NK-92 (cell line): ENCODE data around the gene SLC4A1.

Source experiments
- DNase-seq: peaks from one replicate; lab custom pipeline; 2025; ENCODE audit not compliant: unreplicated experiment; lab: John Stamatoyannopoulos, UW

SLC4A1 gene

DNA sequence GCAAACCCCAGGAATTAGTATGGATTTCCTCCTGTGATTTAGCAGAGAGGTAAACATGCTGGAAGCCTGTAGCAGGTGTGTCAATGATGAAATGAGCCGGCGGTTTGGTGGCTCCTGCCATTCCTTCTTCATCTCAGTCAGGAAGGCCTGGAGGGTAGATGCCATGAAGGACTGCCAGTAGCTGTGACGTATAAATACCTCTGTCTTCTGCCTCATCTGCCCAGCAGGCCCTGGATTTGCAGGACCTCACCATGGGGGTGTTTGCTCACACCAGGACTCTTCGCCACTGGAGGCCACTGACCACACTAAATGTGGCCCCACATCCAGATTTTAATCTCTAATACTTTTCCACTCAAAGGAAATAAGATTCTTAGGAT lies 16.1 kb upstream of the SLC4A1 start:
- no peak for DNase-seq

DNA sequence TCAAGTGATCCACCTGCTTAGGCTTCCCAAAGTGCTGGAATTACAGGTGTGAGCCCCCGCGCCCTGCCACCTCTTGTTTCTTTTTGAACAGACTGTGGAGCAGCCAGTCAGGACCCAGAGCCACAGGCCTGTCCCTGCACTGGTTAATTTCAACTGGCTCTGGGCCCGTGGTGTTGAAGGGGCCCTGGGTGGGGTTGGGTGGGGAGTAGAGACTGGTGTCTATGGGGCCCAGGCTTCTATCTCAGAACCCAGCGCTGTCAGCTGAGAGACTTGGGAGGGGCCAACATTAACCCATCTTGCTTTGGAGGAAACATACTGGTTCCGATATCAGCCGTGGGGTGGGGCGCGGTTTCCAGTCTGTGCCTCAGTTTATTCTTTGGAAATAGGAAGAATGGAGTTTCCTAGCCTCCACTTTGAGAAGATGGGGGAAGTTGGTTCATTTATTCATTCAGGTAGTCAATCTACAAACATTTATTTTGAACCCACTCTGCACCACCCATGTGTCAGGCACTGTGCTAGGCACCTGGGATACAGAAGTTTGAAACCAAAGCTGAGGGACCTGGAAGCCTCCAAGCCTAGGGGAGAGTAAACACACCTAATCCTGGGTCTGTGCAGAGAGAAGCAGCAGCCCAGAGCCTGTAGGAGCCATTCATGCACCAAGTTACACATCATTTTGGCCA lies 15.5 kb upstream of the SLC4A1 start:
- DNase-seq = no peak

DNA sequence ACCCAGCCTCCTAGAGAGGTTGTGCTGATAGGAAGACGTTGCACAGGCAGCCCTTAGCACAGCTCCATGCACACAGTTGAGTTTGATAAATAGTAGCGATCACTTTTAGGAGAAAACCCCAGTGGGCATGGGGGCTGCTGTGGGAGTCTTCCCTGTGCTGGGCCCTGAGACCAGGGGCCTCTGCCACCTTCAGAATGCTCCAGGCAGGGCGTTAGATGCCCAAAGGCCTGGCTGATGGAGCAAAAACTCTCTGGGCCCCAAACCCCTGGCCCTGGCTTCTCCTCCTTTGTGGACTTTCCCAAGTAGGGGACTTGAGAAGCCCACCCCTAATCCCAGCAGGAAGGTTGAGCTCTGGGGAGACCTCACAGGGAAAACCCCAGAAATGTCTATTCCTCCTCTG lies 14.3 kb upstream of the SLC4A1 start:
- no peak for DNase-seq

DNA sequence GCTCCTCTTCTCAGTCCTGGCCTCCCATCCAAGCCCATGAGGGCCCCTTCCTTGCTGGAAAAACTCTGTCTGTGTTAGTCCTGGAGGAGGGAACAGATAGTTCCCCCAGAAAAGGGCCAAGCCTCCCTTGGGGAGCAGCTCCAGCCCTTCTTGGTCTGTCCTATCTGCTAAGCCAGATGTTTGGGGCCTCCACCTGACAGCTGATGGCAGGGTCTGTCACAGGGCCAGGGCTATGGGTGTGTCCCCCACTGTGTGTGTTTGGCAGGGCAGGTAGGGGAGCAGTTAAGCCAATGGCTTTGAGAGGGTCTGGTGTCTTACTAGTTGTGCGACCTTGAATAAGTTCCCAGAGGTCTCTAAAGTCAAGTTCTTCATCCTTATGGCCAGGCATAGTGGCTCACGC lies 13.6 kb upstream of the SLC4A1 start:
- DNase-seq = no peak

DNA sequence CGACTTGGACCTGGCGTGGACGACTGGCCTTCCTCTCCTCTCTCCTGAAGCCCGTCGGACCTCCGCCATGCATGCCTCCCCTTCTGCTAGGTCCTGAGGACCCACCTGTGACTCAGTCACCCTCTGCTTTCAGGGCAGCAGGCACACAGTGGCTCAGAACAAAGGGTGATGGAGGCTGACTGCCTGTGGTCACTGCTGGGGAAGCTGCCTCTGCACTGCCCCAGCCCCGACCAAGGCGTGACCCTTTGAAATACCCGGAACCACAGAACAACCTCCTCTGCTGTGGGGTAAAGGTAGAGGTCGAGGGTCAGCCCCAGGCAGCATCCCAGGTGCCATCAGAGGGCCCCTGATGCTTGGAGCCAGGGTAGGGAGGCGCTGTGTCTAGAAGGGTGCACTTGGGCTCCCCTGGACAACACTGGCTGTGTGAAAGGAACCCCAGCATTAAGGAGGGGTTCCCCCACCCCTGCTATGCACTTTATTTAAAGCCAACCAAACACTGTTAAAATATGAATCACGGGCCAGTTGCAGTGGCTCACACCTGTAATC lies 12.5 kb upstream of the SLC4A1 start:
- DNase-seq = no peak

DNA sequence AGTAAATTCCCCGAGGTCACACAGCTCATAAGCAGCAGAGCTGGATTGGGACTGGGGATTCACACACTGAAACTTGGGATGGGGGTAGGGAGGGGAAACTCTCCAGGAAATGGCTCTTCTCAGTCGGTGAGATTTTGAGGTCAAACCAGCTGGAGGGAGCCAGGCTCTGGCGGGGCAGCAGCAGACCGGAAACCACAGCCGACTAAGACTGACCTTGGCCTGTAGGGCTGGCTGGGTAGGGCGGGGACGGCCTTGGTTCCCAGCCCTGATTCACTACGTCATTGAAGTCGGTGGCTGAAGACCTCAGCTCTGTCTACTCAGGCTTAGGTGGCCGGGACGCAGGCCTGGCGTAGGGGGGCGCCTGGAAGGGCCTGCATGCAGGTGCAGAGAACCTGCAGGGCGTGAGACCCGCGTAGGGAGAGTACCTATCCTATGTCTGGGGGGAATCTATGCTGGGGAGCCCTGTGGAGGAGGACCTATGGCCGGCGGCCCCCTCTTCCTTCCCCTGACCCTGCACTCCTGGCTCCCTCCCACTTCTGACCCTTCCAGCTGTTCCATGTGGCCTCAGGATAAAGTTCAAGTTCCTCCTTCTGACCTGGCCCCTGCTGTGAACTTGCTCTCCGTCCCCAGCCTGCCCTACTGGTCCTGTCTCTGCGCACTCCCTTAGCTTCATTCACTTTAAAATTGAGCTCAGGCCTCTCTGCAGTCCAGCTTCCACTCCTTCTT lies 11.9 kb upstream of the SLC4A1 start:
- DNase-seq = no peak

DNA sequence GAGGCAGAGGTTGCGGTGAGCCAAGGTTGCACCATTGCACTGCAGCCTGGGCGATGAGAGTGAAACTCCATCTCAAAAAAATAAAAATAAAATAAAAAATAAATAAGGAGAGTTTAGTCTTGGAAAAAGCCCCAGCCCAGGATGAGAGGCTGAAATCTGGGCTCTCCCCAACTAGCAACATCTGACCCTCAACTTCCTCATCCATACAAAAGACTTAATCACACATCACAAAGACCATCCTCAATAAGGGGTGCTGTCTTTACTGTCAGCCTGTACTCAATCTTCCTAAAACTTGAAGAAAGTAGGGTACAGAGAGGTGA lies 11.4 kb upstream of the SLC4A1 start:
- DNase-seq = no peak

DNA sequence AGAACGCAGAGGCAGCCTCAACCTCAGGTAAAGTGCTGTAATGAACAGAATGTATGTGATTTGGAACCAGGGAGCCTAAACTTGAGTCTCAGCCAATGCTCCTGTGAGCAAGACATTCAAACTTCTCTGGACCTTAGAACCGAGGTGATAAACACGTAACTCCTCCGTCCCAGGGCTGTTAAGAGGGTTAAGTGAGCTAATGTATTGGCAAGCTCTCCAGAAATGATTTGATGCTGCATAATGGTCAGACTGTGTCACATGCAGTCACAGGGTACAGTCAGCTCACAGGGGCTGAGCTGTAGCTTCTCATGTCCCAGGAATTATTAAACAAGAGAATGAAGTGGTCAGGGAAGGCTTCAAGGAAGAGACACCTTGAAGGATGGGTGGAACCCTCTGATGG lies 10.0 kb upstream of the SLC4A1 start:
- no peak for DNase-seq

DNA sequence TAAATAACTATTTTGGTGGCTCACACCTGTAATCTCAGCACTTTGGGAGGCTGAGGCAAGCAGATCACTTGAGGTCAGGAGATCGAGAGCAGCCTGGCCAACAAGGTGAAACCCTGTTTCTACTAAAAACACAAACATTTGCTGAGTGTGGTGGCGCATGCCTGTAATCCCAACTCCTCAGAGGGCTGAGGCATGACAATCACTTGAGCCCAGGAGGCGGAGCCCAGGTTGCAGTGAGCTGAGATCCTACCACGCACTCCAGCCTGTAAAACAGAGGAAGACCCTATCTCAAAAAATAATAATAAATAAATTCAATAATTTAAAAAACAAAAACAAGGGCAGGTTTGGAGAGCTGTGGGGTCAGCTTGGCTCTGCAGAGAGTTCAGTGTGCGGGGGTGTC lies 5.7 kb upstream of the SLC4A1 start:
- no peak for DNase-seq

DNA sequence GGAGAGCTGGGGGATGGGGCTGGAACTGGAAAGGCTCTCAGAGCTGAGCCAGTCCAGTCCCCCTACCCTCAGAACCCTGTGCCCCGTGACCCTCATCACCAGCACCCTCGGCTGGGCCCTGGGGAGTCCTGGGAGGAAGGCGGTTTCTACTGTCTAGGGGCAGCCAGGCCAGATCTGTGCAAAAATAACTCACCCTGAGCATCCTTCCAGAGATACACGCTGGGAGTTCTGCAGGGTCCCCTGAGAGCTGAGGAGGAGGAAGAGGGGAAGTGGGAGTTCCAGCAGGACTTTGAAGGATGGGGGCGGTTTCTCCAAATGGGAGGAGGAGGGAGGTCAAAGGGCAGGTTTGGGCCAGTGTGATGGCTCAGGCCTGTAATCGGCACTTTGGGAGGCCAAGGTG lies 5.0 kb upstream of the SLC4A1 start:
- no peak for DNase-seq

DNA sequence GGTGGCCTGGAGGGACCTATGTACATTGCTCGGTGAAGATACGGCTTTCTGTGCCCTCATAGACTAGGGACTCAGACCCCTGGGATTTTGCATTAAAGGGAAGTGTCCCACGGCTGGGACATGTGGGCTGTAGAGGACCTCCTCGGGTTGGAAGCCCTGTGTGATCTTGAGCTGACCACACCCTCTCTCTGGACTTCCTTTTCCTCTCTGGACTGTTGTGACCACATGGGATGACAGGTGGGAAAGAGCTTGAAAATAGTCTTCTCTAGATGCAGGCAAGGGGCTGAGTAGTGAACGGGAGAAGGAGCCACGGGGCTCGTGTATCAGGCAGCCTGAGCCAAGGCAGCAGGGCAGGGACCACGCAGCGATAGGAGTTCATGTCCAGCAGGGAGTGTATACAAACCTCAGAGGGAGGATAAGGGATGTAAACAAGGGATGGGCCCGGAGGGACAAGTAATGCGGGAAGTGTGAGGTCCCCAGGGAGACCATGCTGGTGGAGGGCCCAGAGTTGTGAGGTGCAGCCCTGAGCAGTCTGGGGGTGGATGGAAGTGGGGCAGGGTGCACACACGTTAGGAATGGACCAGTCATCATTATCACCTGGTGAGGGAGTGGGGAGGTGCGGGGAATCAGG lies 4.5 kb upstream of the SLC4A1 start:
- DNase-seq = no peak

DNA sequence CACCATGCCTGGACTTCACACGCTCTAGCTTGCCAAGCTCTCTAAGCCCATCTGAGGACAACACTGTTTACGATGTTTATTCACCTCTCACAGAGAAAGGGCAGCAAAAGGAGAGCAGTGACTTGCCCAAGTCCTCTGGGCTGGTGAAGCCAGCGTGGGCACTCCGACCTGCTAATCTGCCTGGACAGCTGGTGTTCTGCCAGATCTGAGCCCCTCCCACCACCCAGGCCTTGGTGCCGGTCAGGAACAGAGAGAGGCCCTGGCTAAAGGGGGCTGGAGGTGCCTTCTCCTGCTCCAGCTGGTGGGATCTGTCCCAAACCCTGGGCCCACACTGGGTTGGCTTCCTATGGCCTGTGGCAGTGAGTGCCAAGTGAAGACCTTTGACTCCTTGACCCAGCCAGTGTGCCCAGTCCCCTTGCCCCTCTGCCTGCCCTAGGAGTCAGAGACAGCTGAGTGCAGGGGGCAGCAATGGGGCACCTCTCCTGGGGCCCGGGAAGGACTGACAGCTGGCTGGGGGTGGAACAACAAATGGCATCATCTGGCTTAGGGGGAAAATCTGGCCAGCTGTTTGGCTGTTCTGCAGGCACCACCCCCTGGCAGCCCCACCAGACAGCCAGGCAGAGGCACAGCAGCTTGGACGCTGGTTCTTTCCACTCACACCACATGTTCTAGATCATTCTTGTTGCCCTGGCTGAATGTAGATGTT lies 1.8 kb upstream of the SLC4A1 start:
- no peak for DNase-seq

DNA sequence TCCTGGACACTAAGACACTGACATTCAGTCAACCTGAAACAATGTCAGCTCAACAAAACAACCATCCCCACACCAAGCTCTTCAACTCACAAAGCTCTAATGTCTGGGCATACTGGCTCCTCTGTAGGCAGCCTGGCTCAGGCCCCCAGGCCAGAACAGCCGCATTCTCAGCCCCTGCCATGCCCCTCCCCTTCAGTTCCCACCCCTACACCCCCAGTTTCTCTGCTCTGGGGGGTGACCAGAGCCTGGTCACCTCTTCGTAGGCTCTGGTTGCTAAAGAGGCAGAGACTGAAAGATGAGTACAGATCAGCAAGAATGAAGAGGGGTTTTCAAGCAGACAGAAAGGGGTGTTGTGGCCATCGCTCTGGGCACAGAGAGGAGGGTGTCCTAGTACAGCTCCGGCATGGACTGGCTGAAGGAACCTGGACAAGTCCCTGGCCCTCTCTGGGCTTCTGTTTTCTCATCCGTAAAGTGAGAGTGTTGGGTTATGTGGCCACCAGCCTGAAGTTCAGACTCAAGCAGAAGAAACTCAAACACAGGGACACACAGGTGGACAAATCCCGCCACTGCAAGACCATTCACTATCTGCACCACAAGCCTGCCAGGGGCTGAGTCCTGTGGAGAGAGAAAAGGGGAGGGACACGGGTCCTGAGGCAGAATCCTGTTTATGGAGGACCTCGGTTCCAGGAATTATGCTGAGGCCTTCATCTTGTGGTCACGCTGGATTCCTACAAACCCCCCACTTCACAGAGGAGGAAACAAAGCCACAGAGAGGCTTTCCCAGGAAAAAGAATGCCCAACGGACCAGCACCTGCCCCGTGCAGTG lies 987 bp upstream of the SLC4A1 start:
- DNase-seq = no peak

DNA sequence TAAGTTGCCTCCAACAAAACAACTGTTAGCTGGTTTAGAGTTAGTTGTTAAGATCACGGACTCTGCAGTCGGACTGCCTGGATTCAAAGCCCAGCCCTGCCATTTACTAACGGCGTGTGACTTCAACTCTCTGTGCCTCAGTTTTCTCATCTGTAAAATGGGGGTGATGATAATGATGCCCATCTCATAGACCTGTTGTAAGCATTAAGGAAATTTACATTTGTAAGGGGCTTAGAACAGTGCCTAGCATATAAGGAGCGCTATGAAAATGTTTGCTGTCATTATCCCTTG lies 825 bp downstream of the SLC4A1 start:
- DNase-seq = no peak

DNA sequence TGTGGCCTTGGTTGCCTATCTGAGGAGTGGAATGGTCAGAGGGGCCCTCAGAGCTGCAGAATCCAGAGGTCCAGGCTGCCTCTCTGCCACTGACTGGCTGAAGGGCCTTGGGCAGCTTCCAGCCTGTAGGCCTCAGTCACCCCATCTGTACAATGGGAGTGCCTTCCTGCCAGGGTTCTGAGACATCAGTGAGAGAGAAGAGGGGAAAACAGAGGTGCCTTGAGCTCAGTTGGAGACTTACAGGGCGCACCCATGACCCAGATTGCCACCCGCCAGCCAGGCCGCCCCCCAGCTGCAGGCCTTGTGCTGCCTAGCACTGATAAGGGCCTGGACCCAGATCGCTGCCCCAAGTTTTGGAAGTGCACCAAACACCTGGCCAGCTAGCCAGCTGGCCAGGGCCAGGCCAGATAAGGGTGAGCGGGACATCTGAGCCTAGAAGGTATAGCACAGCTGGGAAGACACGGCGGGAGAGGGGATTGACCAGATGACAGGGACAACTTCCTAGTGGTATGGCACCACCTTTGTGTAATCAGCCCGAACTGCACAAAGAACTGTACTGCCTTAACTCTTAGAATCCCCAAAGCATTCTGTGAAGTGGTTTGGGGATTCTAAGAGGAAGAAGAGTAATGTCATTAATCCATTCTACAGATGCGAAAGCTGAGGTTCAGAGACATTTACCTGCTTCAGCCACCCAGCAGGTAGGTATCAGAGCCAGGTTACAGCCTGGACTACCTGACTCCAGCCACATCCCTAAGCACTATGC lies 1.4 kb downstream of the SLC4A1 start:
- DNase-seq = no peak

DNA sequence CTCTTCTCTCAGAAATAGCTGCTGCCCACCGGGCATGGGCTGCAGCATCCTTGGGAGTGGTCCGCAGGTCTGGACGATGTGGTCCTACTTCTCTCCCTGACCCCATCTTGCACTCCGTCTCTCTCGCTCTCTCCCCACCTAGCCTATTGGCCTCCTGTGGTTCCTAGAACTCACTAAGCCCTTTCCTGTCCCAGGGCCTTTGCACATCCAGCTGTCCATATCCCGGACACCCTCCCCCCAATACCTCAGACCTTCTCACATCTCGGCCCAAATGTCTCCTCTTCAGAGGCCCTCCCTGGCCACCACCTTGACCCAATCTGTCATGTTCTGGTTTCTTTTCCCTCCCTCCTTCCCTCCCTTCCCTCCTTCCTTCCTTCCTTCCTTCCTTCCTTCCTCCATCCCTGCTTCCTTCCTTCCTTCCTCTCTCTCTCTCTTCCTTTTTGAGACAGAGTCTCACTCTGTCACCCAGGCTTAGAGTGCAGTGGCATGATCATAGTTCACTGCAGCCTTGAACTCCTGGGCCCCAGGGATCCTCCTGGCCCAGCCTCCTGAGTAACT lies 4.5 kb downstream of the SLC4A1 start:
- no peak for DNase-seq

DNA sequence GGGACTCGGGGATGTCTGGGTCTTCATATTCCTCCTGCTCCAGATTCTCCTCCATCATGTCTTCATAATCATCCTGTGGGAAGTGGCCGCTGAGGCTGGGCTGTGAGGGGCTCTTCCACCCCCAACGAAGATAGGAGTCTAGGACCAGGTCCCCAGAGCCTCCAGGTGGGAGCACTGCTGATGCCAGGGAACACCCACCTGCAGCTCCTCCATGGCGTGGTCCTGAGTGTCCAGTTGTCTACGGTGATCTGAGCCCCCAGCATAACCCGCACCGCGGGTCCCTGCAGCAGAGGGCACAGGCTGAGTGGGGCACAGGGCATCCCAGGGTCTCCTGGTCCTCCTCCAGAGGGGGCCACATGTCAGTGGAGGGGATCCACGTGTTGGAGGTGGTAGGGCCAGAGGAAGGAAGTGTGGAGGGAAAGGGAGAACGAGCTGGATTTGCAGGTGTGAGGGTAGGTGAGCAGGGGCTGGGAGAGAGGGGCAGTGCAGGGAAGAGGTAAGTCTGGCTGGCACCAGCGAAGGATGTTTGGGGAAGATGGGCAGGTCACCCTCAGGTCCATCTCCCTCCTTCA lies 5.2 kb downstream of the SLC4A1 start:
- DNase-seq = no peak

DNA sequence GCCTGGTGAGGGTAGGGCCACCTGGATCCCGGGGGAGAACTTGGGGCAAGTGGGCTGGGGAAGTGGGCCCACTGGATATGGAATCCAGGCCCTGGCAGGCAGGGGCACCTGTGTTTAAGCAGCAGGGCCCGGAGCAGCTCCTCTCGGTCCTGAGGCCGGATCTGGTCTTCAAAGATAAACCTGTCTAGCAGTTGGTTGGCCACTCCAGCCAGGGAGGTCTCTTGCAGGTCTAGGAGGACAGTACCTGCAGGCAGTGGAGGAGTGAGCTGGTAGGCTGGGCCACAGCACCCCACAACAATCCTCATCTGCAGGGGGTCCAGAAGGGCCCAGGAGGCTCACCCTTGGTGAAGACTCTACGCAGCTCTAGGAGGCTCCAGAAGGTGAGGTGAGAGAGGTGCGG lies 7.6 kb downstream of the SLC4A1 start:
- no peak for DNase-seq

DNA sequence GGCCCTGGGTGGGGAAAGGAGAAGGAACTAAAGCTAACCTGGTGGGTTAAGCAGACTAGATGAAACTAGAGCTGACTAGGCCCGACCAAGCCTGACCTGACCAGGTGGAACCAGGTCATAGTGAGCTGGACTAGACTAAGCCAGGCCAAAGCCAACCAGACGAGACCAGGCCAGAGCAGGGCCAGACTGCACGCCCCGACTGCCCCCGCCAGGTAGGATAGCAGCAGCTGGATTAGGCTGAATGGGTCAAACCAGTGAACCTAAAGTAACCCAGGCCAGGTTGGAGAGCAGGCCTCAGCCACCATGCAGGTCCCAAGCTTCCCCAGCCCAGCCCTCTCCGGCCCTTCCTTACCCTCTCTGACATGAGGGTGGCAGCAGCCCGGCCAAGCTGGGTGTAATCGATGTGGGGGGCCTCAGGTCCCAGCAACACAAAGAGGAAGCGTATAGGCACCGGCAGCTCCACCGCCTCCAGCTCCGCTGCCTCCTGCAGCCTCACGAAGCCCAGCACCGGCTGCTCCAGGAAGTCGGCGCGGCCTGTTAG lies 9.1 kb downstream of the SLC4A1 start:
- DNase-seq = no peak
